Posterior vena cava (tissue), 2 donors: ENCODE data around the gene MGMT. TPM values are rescaled to one million over a fixed set of nuclear protein-coding genes. Genes with fewer than 3 reads are reported as not detected.

Experiments used
- DNase-seq: peaks from one replicate; pipeline ENCODE4 v3.0.0-alpha.2; 2020; ENCODE audit warnings: low spot score
- intact Hi-C, 2 donors: fragments of 100-400 bp; cut with DNase I; formaldehyde crosslinking; loops; one replicate each; pipeline versions ENCODE4 v1.14.1 to v1.14.2; 2022 to 2023
- total RNA-seq, 2 donors: library from RNA; stranded (reverse); fragmentation: NEBNext Ultra II Directional; extraction: Animal tissue kit (Norgen Biotek cat#: 25700); gene quantifications; one replicate each; pipeline ENCODE4 v1.2.1, GENCODE V29; 2021
- donor health status: DM: yes; HTN: yes; CAD: no.
- donor health status: DM: yes; HTN: yes; CAD: no.

MGMT gene
- total RNA-seq, 2 donors from 2014 or later: 8.2 to 17.6 TPM

DNA sequence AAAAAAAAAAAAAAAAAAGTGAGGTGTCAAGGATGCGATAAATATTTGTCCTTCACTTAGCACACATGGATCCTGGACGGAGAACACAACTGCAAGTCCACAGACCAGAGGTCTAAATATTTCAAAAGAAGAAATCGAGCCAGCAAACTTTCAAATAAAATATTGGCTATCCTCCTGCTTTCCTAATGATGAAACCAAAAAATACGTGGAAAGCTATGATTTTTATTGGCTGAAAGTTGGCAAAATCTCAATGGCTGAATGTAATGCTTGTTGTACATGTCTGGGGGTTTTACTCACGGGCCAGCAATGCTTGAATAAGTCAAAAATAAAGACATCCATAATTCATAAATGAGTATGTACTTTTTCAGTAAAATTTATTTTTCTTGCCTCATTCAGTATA, 19.0 kb upstream of the MGMT start:
- no peak for DNase-seq
- intact Hi-C loops: no loop called here

DNA sequence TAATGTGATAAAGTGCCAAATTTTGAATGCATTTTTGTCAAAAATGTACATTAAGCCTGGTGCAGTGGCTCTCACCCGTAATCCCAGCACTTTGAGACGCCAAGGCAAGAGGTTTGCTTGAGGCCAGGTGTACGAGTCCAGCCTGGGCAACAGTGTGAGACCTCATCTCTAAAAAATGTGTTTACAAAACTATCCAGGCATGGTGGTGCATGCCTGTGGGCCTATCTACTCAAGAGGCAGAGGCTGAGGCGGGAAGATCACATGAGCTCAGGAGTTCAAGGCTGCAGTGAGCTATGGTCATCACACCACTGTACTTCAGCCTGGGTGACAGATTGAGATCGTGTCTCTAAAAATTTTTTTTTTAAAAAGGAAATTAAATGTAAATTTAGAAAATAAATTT, 18.5 kb upstream of the MGMT start:
- intact Hi-C loops: no loop called here
- no peak for DNase-seq

DNA sequence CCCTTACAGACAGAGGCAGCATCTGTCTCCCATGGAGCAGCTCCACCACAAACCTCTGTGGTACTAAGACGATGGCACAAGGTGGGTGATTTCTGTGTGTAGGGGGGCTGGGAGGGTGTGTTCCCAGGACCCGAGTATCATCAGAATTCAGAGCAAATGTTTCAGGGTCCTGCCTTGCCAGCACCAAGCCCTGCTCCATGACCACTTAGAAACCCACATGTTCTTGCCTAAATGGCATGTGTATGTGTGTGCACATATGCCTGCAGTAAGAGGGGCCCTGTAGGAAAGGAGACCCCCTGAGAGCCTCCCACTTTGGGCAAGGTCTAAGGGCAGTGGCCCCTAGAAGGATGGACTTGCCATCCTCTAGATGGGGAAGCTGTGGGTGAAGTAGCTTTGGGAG, 17.1 kb upstream of the MGMT start:
- intact Hi-C loops: loop anchor here in 1 of 2 donors (5.0 kb wide), 1 partner anchor 1318 kb away; no protein-coding TSS in a partner anchor
- no peak for DNase-seq

DNA sequence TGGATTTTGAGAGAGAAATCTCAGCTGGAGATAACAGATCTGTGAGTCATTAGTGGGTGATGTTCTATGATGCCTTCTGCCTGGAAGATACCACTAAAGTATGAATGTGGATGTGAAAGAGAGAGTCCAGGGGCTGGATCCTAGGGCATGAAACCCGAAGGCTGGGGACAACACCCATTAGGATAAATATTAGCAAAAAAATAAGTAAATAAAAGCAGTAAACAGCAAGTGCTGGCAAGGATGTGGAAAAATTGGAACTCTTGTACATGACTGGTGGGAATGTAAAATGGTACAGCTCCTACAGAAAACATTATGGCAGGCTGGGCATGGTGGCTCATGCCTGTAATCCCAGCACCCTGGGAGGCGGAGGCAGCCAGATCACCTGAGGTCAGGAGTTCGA, 16.6 kb upstream of the MGMT start:
- intact Hi-C loops: loop anchor here in 1 of 2 donors (5.0 kb wide), 1 partner anchor 1318 kb away; no protein-coding TSS in a partner anchor

DNA sequence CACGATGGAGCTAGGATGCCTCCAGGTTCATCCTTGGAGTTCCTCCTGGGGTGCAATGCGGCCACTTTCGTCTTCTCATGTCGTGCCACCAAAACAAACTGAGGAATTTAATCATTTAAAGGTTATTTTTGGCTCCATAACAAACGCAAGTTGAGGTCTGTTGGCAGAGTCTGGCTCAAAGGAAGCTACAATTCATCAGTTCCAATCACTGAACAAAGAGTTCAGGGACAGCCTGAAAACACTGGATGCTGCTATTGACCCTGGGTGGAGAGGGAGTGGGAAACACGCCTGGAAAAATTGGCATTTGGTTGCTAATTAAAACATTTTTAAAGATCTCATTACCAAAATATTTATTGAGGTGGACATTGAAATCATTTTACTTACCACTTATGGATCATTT, 11.4 kb upstream of the MGMT start:
- DNase-seq: no peak
- intact Hi-C loops: no loop called here

More for the DNA sequence above, 16.6 kb upstream of the MGMT start:
- DNase-seq: no peak

DNA sequence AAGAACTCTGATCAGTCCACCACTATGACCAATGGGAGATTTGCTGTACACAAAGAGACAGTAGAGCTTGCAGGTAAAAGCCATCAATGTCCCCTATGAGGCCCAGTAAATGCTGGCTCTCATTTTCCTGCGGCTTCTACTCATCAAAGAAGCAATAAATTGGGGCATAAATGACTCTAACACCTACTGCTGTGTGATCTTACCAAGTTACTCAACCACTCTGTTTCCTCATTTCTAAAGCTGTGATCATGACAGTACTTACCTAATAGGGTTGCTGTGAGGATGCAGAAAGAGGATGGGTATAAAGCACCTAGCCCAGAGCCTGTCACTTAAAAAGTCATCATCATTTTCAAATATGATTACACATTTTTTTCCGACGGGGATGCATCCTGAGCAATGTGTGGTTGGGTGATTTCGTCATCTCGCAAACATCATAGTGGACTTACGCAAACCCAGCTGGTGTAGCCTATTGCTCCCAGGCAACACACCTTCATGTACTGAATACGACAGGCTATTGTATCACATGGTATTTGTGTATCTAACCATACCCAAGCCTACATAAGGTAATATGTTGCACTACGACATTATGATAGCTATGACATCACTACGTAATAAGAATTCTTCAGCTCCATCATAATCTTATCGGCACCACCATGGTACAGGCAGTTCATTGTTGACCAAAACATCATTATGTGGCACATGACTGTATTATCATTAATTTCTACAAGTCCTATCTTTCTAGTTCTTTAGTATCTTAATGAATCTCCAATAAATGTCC, 7.1 kb upstream of the MGMT start:
- DNase-seq: no peak
- intact Hi-C loops: loop anchor here in 1 of 2 donors (10.0 kb wide), 1 partner anchor 505 kb away; the partner anchor contains the start of gene EBF3

DNA sequence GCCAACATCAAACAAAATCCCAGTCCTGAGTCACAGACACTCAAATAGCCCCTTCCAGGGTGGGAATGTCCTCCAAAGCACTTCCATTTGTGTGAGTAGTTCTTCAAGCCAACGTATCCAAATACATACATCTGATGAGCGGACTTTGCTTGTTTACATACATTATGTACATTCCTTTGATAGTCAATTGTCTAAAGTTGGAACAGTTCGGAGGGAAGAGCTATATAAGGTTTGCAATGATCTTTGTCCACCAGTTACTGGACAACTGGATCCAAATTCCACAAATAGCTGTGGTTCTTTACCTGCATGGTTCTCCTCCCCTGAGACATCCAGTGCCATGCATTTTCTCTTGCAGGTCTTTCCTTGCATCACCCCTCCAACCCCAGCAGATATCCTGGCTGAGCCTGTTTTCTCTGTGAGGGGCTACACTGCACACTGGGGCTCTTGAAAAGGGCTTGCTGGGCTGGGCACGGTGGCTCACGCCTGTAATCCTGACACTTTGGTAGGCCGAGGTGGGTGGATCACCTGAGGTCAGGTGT, 4.7 kb upstream of the MGMT start:
- DNase-seq: no peak
- intact Hi-C loops: loop anchor here in 1 of 2 donors (10.0 kb wide), 1 partner anchor 502 kb away; the partner anchor contains the start of gene EBF3

DNA sequence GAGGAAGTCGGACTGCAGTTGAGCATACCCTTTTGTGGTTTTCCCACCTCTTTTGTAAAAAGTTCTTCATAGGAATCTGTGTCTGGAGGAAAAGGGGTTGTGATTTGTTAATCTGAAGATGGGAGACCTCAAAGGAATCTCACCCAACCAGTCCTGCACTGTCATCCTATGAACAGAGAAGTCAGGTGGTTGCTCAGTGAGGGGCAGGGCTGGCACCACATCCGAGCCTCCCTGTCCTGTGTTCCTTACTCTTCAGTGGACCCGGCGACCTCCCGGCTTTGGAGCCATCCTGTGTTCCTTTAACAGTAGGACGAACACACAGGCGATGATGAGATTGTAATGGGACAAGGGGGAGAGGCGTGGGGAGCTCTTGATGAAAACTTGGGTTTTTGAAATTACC, 2.8 kb upstream of the MGMT start:
- no peak for DNase-seq
- intact Hi-C loops: loop anchor here in 1 of 2 donors (10.0 kb wide), 1 partner anchor 501 kb away; the partner anchor contains the start of gene EBF3

DNA sequence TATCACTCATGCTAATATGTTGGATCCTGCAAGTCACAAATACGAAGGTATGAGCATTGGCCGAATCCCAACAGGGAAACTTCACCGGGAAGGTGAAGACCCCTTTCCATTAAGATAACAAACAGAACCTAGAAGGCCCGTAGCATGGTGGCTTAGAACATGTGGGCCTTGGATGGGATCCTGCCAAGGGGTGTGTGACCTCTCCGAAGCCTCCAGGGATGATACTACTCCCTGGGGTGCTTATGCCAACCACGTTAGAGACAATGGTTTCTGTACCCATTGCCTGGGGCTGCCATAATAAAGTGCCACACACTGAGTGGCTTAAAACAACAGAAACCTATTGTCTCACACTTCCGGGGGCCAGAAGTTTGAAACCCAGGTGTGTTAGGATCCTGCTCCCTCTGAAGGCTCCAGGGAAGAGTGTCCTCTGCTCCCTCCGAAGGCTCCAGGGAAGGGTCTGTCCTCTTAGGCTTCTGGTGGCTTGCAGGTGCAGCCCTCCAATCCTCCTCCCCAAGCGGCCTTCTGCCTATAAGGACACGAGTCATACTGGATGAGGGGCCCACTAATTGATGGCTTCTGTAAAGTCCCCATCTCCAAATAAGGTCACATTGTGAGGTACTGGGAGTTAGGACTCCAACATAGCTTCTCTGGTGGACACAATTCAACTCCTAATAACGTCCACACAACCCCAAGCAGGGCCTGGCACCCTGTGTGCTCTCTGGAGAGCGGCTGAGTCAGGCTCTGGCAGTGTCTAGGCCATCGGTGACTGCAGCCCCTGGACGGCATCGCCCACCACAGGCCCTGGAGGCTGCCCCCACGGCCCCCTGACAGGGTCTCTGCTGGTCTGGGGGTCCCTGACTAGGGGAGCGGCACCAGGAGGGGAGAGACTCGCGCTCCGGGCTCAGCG, 992 bp upstream of the MGMT start:
- intact Hi-C loops: loop anchor here in 1 of 2 donors (10.0 kb wide), 1 partner anchor 499 kb away; the partner anchor contains the start of gene EBF3
- DNase-seq: no peak

DNA sequence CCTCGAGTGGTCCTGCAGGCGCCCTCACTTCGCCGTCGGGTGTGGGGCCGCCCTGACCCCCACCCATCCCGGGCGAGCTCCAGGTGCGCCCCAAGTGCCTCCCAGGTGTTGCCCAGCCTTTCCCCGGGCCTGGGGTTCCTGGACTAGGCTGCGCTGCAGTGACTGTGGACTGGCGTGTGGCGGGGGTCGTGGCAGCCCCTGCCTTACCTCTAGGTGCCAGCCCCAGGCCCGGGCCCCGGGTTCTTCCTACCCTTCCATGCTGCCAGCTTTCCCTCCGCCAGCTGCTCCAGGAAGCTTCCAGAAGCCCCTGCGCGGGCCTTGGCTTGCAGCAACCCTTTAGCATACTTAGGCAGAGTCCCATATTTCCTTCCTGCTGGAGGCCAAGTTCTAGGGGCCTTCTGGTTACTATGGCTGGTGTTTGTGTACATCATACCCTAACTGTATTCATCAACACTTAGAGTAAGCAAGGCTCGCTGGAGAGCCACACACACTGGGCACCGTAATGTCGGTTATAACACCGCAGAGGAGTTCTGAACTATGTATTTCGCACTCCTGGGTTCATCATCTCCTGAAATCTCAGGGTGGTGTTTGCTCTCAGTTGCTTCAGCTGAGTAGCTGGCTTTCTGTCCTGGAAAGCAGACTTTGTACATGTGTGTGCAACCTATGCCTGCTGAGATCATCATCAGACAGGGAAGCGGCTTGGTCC, 471 bp downstream of the MGMT start:
- intact Hi-C loops: loop anchor here in 1 of 2 donors (10.0 kb wide), 1 partner anchor 497 kb away; the partner anchor contains the start of gene EBF3
- DNase-seq: peak; percentile 85

DNA sequence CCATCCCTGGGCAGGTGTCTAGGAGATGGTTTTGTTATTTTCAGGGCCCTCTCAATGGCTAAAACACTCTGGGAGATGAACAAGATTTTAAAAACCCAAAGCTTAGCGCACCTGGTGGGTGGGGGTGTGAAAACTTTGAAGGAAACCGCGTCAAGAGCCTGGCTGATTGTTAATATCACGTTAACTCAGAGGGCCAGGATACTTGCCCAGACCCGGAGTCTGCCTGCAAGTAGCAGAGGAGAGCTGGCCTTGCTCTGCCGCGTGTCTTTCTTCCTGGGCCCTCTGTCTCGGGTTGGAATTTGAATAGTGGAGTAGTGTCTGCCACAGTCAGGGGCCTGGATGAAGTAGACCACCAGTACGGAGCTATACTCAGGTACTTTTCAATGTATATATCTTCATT, 1.1 kb downstream of the MGMT start:
- no peak for DNase-seq
- intact Hi-C loops: loop anchor here in 1 of 2 donors (10.0 kb wide), 1 partner anchor 497 kb away; the partner anchor contains the start of gene EBF3

DNA sequence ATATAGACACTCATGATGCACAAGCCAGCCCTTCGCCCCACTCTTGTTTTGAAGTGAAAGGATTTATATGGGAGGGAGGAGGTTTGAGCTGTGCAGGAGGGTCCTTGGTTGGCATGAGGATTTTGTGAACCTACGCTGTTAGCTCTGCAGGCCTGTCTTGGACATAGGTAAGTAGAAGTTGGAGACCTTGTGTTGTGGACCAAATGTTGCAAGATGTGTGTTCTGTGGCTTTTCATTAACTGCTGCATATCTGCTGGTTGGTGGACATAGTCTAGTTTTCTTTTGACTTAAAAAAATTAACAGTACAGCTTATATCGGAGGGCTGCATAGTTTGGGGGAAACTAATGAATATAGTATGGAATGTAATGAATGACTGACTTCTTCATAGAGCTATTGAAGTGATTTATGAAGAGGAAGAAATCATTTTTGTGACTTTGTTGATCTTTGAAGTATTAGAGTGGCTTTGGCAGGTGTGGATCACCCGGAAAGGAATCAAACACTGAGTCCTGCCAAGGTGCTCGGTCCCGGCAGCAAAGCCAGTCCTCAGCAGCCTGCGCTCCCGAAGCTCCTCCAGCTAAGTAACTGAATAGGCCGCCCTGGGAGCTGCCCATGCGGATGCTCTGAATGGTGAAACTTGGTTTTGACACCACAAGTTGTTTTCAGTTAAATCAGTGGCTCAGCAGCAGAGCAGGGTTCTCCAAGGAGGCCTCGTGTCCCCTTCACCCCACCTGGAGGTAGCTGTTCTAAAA, 3.2 kb downstream of the MGMT start:
- intact Hi-C loops: no loop called here
- no peak for DNase-seq

DNA sequence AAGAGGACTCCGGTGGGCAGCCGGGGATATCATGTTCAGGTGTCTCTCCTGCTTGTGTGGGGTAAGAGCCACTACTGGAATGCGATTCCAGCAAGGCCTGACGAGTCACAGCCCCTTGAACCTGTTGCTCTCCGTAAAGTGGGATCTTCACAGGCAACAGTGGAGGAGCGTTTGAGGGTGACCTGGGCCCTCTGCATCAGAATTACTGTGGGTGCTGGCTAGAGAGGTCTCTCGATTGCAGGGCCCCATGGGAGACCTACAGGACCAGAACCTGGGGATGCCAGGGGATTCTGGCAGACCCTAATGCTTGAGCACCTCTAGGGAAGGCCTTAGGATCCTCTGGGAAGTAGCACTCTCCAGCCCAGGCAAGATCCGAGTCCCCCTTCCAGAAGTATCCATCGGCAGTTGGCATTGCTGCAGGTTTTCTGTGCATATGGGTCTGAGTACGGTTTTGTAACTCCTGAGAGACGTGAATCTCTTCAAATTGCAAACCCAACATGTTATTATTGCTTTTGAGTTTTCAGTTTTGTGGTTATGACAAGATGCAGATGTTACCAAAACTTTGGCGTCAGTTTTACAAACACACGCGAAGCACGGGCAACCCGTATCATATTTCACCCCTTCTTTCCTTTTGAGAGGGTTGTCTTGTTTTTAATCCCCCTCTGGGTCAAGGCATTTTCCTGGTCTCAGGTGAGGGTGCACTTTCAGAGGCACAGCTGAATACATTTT, 4.6 kb downstream of the MGMT start:
- intact Hi-C loops: no loop called here
- no peak for DNase-seq

DNA sequence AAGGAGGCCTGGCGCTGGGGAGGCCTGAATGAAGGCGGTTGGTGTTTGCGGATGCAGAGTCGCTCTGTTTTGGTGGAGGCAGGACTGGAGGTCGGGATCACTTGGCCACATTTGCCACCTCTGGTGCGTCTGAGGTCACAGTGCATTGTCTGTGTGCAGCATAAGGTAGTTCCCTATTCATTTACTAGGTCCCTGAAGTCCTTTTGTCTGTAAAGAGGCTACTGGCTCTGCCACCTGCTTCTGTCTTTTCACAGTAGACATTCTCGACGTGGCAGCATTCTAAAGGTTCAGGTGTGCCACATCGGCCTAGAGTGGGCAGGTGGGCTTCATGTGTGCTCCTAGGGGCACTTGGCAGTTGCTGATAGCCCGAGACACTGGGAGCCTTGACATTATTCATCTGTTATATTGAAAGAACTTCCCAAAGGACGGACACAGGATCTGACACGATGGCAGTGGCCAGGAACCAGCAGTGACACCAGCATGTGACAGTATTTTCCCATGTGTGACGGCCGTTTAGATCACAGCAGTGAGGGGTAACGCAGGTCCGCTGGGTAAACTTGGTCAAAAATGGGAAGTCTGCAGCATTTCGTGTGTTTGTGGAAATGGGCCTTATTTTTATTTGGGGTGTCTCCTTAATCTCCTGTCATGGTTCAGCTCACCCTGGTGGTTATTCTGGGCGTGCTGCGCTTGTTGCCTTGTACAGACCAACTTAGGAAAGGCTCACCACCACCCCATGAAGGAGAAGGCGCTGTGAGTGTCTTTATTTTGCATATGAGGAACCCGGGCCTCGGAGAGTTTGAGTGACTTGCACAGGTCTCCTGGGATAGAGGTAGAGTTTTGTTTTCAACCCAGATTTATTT, 5.9 kb downstream of the MGMT start:
- no peak for DNase-seq
- intact Hi-C loops: no loop called here

DNA sequence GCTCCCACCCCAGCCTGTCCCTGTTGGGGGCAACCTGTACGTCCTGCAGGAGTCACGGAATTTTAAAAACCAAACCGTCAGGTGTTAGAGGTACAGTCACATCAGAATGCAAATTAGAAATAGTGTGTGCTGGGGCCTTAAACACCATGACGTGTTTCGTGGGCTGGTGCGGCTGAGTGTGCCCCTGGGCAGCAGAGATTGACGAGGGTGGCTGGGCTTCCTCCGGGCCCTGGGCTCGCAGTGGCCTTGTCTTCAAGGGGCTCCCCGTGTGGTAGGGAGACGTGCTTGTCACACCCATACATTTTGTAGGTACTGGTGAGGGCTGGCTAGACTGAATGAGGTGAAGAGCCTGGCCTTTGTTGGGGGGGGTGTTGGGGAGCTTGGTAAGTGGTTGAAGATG, 7.6 kb downstream of the MGMT start:
- intact Hi-C loops: no loop called here
- no peak for DNase-seq

DNA sequence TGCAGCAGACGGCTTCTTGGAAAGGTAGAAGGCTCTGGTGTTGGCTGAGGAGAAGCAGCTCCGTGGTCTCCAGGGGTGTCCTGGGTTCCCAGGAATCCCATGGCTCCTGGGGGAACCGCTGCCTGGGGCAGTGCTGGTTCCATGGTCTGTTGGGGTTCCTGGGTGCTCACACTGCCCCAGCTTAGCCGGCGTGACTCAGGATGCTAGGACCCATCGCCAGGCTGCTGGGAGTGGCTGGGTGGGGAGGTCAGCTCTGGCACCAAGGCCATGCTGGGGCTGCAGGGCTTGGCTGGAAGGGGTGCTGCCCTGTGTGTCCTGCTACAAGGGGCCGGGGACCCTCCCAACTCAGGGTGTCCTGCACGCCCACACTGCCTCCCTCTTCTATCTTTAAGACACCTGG, 9.4 kb downstream of the MGMT start:
- no peak for DNase-seq
- intact Hi-C loops: no loop called here

DNA sequence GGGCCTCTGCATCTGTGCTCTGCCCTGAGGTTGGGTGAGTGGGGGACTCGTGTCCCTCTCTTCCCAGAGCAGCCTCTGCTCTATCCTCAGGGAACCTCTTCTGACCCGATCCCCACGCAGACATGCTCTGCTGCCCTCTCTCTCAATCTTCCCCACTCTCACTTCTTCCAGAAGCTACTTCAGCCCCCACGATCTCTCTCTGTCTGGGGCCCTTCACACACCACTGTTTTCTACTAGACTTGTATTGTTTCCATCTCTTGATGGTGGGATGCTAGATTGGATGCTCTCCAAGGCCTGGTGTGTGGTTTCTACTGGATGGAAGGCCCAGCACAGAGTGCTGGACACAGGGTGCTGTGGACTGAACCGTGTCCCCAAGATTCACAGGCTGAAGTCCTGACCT, 10.0 kb downstream of the MGMT start:
- intact Hi-C loops: no loop called here
- no peak for DNase-seq
